ENCODE results near the gene KCNJ16.

Gene KCNJ16

GRCh38 chr17:70153210-70153609, 78.2 kb downstream of the KCNJ16 start:
- no peak overlapping the region for H3K27ac ChIP-seq

GRCh38 chr17:70157151-70157550, 82.1 kb downstream of the KCNJ16 start:
- no peak for TF ChIP-seq CTCF (IDR thresholded peaks at IDR 0.05)
- TF ChIP-seq ZFX (IDR thresholded peaks at IDR 0.05; ENCODE audit: borderline replicate concordance) = no peak
- no peak overlapping the region for H3K27ac ChIP-seq

More at GRCh38 chr17:70153210-70153609, 78.2 kb downstream of the KCNJ16 start:
- TF ChIP-seq ZFX (IDR thresholded peaks at IDR 0.05; ENCODE audit: borderline replicate concordance) = no peak
- no peak for TF ChIP-seq CTCF (IDR thresholded peaks at IDR 0.05)

- TF ChIP-seq ZFX (IDR thresholded peaks at IDR 0.05; ENCODE audit: borderline replicate concordance) = no peak
- no peak for TF ChIP-seq CTCF (IDR thresholded peaks at IDR 0.05)
- H3K27ac ChIP-seq = no peak overlapping the region
These were observed 83.2 kb downstream of the KCNJ16 start for GRCh38 chr17:70158180-70158579.

GRCh38 chr17:70158591-70158990, 83.6 kb downstream of the KCNJ16 start:
- TF ChIP-seq CTCF (IDR thresholded peaks at IDR 0.05) = no peak
- TF ChIP-seq ZFX (IDR thresholded peaks at IDR 0.05; ENCODE audit: borderline replicate concordance) = no peak
- no peak overlapping the region for H3K27ac ChIP-seq

GRCh38 chr17:70159980-70160379, 85.0 kb downstream of the KCNJ16 start:
- TF ChIP-seq ZFX (IDR thresholded peaks at IDR 0.05; ENCODE audit: borderline replicate concordance) (no peak), CTCF (IDR thresholded peaks at IDR 0.05) (no peak)
- H3K27ac ChIP-seq = no peak overlapping the region

- no peak for TF ChIP-seq ZFX (IDR thresholded peaks at IDR 0.05; ENCODE audit: borderline replicate concordance)
- no peak for TF ChIP-seq CTCF (IDR thresholded peaks at IDR 0.05)
- no peak overlapping the region for H3K27ac ChIP-seq
These were observed 86.5 kb downstream of the KCNJ16 start for GRCh38 chr17:70161519-70161918.

GRCh38 chr17:70165383-70165782, 90.4 kb downstream of the KCNJ16 start:
- no peak overlapping the region for H3K27ac ChIP-seq
- TF ChIP-seq CTCF (IDR thresholded peaks at IDR 0.05) (no peak), ZFX (IDR thresholded peaks at IDR 0.05; ENCODE audit: borderline replicate concordance) (no peak)

All from 22Rv1 (cell line).